ENCODE measurements around the gene NRIP1. TPM values are rescaled to one million over a fixed set of nuclear protein-coding genes. Genes with fewer than 3 reads are reported as not detected.

The NRIP1 gene
- total RNA-seq, 1 experiment from 2014 or later: 10.4 TPM

DNA sequence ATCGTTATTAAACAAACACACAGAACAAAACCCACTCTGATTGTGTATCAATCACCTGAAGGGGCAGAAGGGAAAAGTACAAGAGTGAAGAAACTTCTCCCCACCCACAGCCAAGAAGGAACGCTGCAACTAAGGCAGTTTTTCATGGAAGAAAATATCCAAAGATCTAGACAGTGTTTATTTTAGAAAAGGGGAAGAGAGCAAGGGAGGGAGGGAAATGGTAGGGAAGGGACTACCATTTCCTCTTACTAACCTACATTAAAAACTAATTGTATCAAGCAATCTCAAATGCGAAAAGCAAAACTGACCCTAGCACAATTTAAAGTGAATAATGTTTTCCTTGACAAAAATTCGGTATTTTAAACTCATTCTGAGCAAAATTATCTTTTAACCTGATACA is 3.5 kb downstream of the NRIP1 start:
- TF ChIP-seq, protein P1, sequence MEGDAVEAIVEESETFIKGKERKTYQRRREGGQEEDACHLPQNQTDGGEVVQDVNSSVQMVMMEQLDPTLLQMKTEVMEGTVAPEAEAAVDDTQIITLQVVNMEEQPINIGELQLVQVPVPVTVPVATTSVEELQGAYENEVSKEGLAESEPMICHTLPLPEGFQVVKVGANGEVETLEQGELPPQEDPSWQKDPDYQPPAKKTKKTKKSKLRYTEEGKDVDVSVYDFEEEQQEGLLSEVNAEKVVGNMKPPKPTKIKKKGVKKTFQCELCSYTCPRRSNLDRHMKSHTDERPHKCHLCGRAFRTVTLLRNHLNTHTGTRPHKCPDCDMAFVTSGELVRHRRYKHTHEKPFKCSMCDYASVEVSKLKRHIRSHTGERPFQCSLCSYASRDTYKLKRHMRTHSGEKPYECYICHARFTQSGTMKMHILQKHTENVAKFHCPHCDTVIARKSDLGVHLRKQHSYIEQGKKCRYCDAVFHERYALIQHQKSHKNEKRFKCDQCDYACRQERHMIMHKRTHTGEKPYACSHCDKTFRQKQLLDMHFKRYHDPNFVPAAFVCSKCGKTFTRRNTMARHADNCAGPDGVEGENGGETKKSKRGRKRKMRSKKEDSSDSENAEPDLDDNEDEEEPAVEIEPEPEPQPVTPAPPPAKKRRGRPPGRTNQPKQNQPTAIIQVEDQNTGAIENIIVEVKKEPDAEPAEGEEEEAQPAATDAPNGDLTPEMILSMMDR (conservative IDR thresholded peaks at IDR 0.05): no peak
- Histone ChIP-seq H3K4me1 (ENCODE audit: insufficient read depth, low read length) (peaks cover 4% of the 10 kb centered on the region; the same call in 1 of the 2 replicates), H2BK5ac (ENCODE audit: insufficient read length, low read length) (no peak overlapping the region), H3K9me3 (ENCODE audit: control insufficient read depth, low read depth, low read length) (no peaks in the 10 kb centered on the region), H3K79me2 (ENCODE audit: insufficient read depth, low read length) (peaks cover 3% of the 10 kb centered on the region; the same call in 1 of the 2 replicates), H3K23me2 (ENCODE audit: insufficient read length, low read depth, low read length, poor library complexity, severe bottlenecking) (peaks cover 9% of the 10 kb centered on the region), H2BK120ac (ENCODE audit: low read depth, low read length, poor library complexity, severe bottlenecking) (no peak overlapping the region), H4K20me1 (ENCODE audit: control insufficient read depth, insufficient read depth, insufficient read length) (no peaks in the 10 kb centered on the region), H3K4me2 (ENCODE audit: insufficient read depth, insufficient read length, low read length) (no peak overlapping the region), H3K18ac (ENCODE audit: insufficient read length, low read depth, low read length) (no peak overlapping the region), H2AFZ (ENCODE audit: low read length) (no peak overlapping the region), H3K27me3 (ENCODE audit: insufficient read depth, low read length) (peaks cover 3% of the 10 kb centered on the region; the same call in 1 of the 2 replicates), H3K9ac (ENCODE audit: extremely low read depth, insufficient read length, low read length) (no peak overlapping the region), H3K56ac (ENCODE audit: insufficient read length, low read depth, low read length) (no peak overlapping the region), H3K23ac (ENCODE audit: insufficient read length, low read depth, low read length) (no peak overlapping the region), H4K8ac (replicated peaks; ENCODE audit: insufficient read length, low read depth, low read length) (no peak overlapping the region), H2BK15ac (ENCODE audit: low read depth, low read length) (no peak overlapping the region), H4K91ac (ENCODE audit: insufficient read length, low read depth, low read length) (no peak overlapping the region), H3T11ph (ENCODE audit: low read length) (no peak overlapping the region), H3K79me1 (ENCODE audit: insufficient read depth, low read depth, low read length, poor library complexity, severe bottlenecking) (no peaks in the 10 kb centered on the region), H2BK12ac (ENCODE audit: insufficient read length, low read depth, low read length) (no peak overlapping the region), H4K5ac (ENCODE audit: insufficient read length, low read depth, low read length) (no peak overlapping the region), H2BK20ac (ENCODE audit: low read depth, low read length, poor library complexity, severe bottlenecking) (no peak overlapping the region), H3K14ac (ENCODE audit: insufficient read depth, low read length) (no peak overlapping the region), H3K4ac (ENCODE audit: low read depth, low read length) (no peak overlapping the region), H3K27ac (ENCODE audit: insufficient read length, low read depth, low read length) (no peak overlapping the region), H2AK5ac (ENCODE audit: insufficient read length, low read length) (no peak overlapping the region)
- Mint-ChIP-seq H3K9me3 (no peaks in the 10 kb centered on the region), H3K36me3 (ENCODE audit: insufficient read depth in 1 of 3, low read depth in 3 of 3) (no peaks in the 10 kb centered on the region; a peak in 1 of 7 replicates), H3K4me3 (no peak overlapping the region; a peak in 1 of 5 replicates), H3K27me3 (ENCODE audit: low read depth) (peaks cover 17% of the 10 kb centered on the region), H3K27ac (peak overlapping the region in 1 of 3 experiments; percentile 18; a peak in 1 of 7 replicates), H3K4me1 (peaks cover 66 to 69% of the 10 kb centered on the region in 2 experiments)
- no peak for DNase-seq
- WGBS (ENCODE audit: extremely low coverage, insufficient read length, low lambda C conversion rate): no CpG with 5 or more reads among the region's 4 CpGs
